Esophagus squamous epithelium (tissue), 4 donors: Measurements from ENCODE around the gene TIMM22.

Source experiments
- CTCF ChIP-seq, 6 experiments: fragments of 450-650 bp in 4 of 6; fragments of 200-600 bp in 2 of 6; sonication (generic) in 2 of 6; IDR thresholded peaks; one replicate each; pipeline ENCODE4 v1.5.1; 2016 to 2019; ENCODE audit warnings: antibody characterized with exemption in 6 of 6, mild to moderate bottlenecking in 4 of 6, moderate library complexity in 4 of 6
- POLR2A ChIP-seq, 4 donors: fragments of 450-650 bp; IDR thresholded peaks; one replicate each; pipeline ENCODE4 v1.6.1; 2017; ENCODE audit warnings: antibody characterized with exemption in 4 of 4, mild to moderate bottlenecking in 4 of 4, moderate library complexity in 3 of 4

- TF ChIP-seq CTCF (IDR thresholded peaks at IDR 0.05) (no peak), POLR2A (IDR thresholded peaks at IDR 0.05) (no peak)
Measured at GRCh38 chr17:968812-969730, 27.9 kb upstream of the TIMM22 start.
